SU-DHL-6 (cell line): ENCODE data around the gene GNA14.

Source experiments
- EZH2phosphoT487 ChIP-seq: fragments of 200-600 bp; sonication (generic), shearing (Covaris generic); conservative IDR thresholded peaks from 2 replicates; pipeline ENCODE4 v1.6.1; 2018; ENCODE audit warnings: mild to moderate bottlenecking, antibody characterized with exemption, low read length, moderate library complexity, mixed read lengths
- TF ChIP-seq, protein P1 (sequence below): fragments of 200-600 bp; sonication (generic); IDR thresholded peaks from one replicate; pipeline ENCODE4 v1.5.1; 2017; ENCODE audit warnings: antibody characterized with exemption, mild to moderate bottlenecking, low read length, moderate library complexity; ENCODE audit not compliant: insufficient read depth, poor library complexity, severe bottlenecking

GRCh38 chr9:77640741-77641580 is 7.2 kb downstream of the GNA14 start:
- TF ChIP-seq, protein P1, sequence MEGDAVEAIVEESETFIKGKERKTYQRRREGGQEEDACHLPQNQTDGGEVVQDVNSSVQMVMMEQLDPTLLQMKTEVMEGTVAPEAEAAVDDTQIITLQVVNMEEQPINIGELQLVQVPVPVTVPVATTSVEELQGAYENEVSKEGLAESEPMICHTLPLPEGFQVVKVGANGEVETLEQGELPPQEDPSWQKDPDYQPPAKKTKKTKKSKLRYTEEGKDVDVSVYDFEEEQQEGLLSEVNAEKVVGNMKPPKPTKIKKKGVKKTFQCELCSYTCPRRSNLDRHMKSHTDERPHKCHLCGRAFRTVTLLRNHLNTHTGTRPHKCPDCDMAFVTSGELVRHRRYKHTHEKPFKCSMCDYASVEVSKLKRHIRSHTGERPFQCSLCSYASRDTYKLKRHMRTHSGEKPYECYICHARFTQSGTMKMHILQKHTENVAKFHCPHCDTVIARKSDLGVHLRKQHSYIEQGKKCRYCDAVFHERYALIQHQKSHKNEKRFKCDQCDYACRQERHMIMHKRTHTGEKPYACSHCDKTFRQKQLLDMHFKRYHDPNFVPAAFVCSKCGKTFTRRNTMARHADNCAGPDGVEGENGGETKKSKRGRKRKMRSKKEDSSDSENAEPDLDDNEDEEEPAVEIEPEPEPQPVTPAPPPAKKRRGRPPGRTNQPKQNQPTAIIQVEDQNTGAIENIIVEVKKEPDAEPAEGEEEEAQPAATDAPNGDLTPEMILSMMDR = no peak
- no peak for TF ChIP-seq EZH2phosphoT487
